Caco-2 (cell line): ENCODE results near the gene RASEF. TPM values are rescaled to one million over a fixed set of nuclear protein-coding genes. Genes with fewer than 3 reads are reported as not detected.

Experiments used
- BruUV-seq: library from RNA; stranded (reverse); fragments of 400-500 nt; replicated peaks from 2 replicates; lab custom pipeline; 2021; lab: Mats Ljungman, UMichigan
- CTCF ChIA-PET: fragments of 300-600 bp; sonication (Branson Sonifier 250); formaldehyde crosslinking; loops from one replicate; lab custom pipeline; 2022; ENCODE audit warnings: antibody characterized with exemption; lab: Charles Lee
- POLR2A ChIA-PET: fragments of 300-600 bp; sonication (Branson Sonifier 250); formaldehyde crosslinking; loops from one replicate; lab custom pipeline; 2022; ENCODE audit warnings: antibody characterized with exemption; lab: Charles Lee
- DNase-seq, 2 experiments: peaks; one replicate each; pipeline versions ENCODE4 v3.0.0 to v3.0.0-alpha.2; 2020 to 2022
- H3K27me3 ChIP-seq: replicated peaks from 2 replicates; pipeline ENCODE4 v1.6.0; 2011; ENCODE audit warnings: low read length; ENCODE audit not compliant: control insufficient read depth, insufficient read depth
- H3K36me3 ChIP-seq: 2 replicates; pipeline ENCODE4 v1.5.1; 2011; ENCODE audit warnings: low read length; ENCODE audit not compliant: control insufficient read depth, insufficient read depth
- H3K4me1 ChIP-seq: fragments of 250-450 bp; sonication (Bioruptor Pico); 2 replicates; pipeline ENCODE4 v1.5.1; 2020; ENCODE audit warnings: mild to moderate bottlenecking
- H3K4me3 ChIP-seq: 2 replicates; pipeline ENCODE4 v1.5.1; 2011; ENCODE audit warnings: low read depth, mild to moderate bottlenecking, control low read depth, low read length
- H3K9me3 ChIP-seq: fragments of 250-450 bp; sonication (Bioruptor Pico); 2 replicates; pipeline ENCODE4 v1.5.1; 2020; ENCODE audit warnings: mild to moderate bottlenecking, moderate library complexity
- H3K27ac Mint-ChIP-seq: one replicate; pipeline ENCODE4 v1.8.0; 2022; ENCODE audit warnings: mixed read lengths; ENCODE audit not compliant: unreplicated experiment
- H3K27me3 Mint-ChIP-seq: one replicate; pipeline ENCODE4 v1.8.0; 2022; ENCODE audit warnings: mixed read lengths; ENCODE audit not compliant: insufficient read depth, unreplicated experiment
- H3K36me3 Mint-ChIP-seq: one replicate; pipeline ENCODE4 v1.8.0; 2022; ENCODE audit warnings: mild to moderate bottlenecking, mixed read lengths; ENCODE audit not compliant: insufficient read depth, unreplicated experiment
- H3K4me1 Mint-ChIP-seq: one replicate; pipeline ENCODE4 v1.8.0; 2022; ENCODE audit warnings: low read depth, mixed read lengths; ENCODE audit not compliant: unreplicated experiment
- H3K4me3 Mint-ChIP-seq: one replicate; pipeline ENCODE4 v1.8.0; 2022; ENCODE audit warnings: mild to moderate bottlenecking, moderate library complexity, mixed read lengths; ENCODE audit not compliant: unreplicated experiment
- H3K9me3 Mint-ChIP-seq: one replicate; pipeline ENCODE4 v1.8.0; 2022; ENCODE audit warnings: mixed read lengths; ENCODE audit not compliant: unreplicated experiment
- intact Hi-C: fragments of 100-400 bp; cut with micrococcal nuclease; formaldehyde crosslinking; loops from one replicate; pipeline ENCODE4 v1.10.0; 2022; ENCODE audit not compliant: unreplicated experiment
- total RNA-seq: library from RNA; stranded (reverse); gene quantifications from 2 replicates; pipeline ENCODE4 v1.2.3, GENCODE V29; 2022
- TF ChIP-seq, protein P1 (sequence below), 2 experiments: fragments of 200-600 bp in 1 of 2; IDR thresholded peaks; 1 replicate in 1 of 2; 2 replicates in 1 of 2; pipeline versions ENCODE4 v1.5.1 to v1.8.0; 2011 to 2022; ENCODE audit warnings: antibody characterized with exemption in 1 of 2, control low read depth in 1 of 2, inconsistent platforms in 1 of 2, low read depth in 1 of 2, low read length in 1 of 2, mild to moderate bottlenecking in 1 of 2, moderate library complexity in 1 of 2; ENCODE audit not compliant: insufficient read depth in 1 of 2, severe bottlenecking in 1 of 2, unreplicated experiment in 1 of 2

Gene RASEF
- total RNA-seq, 1 experiment from 2014 or later: 0.32 TPM

DNA sequence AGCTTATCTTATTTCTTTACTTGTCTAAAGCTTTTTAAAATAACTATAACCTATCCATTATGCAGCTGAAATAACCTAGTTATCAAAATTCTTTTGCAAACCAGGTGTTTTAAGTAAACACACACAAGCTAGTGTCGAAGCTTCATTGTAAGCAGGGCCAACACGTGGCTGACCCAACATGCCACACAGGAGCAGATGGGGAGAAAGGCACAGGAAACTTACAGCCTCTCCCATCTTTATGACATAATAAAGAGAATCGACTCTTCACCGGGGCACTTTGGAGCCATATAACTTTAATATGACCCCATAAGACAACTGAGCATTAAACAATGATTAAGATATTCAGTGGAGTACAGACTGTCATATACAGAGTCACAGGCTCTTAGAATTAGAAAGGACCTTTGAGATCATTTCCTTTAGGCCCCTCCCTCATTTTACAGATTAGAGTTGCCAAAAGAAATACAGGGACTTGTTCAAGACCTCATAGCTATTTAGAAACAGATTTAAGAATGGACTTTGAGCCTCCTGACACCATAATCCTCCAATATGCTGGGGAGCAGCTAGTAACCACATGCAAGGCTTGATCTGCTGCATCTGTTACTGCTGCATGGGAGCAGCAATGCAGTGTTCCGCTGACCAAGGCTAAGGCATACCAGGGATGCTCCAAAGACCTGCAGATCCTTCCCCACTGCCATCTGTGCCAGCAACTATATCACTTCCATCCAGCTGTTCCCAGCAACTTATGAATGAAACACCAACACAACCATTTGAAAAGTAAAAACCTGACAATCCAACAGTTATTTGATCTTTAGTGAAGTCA lies 75.4 kb downstream of the RASEF start:
- H3K36me3 ChIP-seq: no peaks in the 10 kb centered on the region
- intact Hi-C loops: no loop called here
- ChIA-PET CTCF (no interaction called here), POLR2A (no interaction called here)
- no peak overlapping the region for H3K4me3 ChIP-seq
- DNase-seq: no peak
- H3K9me3 ChIP-seq: no peaks in the 10 kb centered on the region
- H3K4me1 ChIP-seq: no peaks in the 10 kb centered on the region
- no peaks in the 10 kb centered on the region for H3K36me3 Mint-ChIP-seq
- no peak overlapping the region for H3K4me3 Mint-ChIP-seq
- TF ChIP-seq, protein P1, sequence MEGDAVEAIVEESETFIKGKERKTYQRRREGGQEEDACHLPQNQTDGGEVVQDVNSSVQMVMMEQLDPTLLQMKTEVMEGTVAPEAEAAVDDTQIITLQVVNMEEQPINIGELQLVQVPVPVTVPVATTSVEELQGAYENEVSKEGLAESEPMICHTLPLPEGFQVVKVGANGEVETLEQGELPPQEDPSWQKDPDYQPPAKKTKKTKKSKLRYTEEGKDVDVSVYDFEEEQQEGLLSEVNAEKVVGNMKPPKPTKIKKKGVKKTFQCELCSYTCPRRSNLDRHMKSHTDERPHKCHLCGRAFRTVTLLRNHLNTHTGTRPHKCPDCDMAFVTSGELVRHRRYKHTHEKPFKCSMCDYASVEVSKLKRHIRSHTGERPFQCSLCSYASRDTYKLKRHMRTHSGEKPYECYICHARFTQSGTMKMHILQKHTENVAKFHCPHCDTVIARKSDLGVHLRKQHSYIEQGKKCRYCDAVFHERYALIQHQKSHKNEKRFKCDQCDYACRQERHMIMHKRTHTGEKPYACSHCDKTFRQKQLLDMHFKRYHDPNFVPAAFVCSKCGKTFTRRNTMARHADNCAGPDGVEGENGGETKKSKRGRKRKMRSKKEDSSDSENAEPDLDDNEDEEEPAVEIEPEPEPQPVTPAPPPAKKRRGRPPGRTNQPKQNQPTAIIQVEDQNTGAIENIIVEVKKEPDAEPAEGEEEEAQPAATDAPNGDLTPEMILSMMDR (IDR thresholded peaks at IDR 0.05; ENCODE audit: insufficient read depth in 1 of 2, low read depth in 1 of 2, low read length in 1 of 2, severe bottlenecking in 1 of 2, unreplicated experiment in 1 of 2): no peak
- no peaks in the 10 kb centered on the region for H3K27me3 ChIP-seq
- no peaks in the 10 kb centered on the region for H3K9me3 Mint-ChIP-seq
- H3K27ac Mint-ChIP-seq: no peak overlapping the region
- BruUV-seq: no TSS peak
- H3K4me1 Mint-ChIP-seq: no peaks in the 10 kb centered on the region
- H3K27me3 Mint-ChIP-seq: no peaks in the 10 kb centered on the region

DNA sequence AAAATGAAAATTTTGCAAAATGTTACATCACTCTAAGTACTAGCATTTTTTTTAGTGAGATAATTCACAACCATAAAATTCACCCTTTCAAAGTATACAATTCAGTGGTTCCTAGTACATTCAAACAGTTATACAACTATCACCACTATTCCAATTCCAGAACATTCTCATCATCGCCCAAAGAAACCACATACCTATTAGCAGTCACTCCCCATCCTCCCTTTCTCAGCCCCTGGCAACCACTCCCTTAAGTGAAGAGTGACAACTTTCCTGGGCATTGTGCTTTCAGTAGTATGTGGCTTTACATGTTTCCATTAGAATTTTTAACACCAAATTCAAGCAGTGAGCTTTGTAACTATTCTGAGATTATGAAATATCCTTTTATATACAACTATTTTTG lies 81.4 kb downstream of the RASEF start:
- Mint-ChIP-seq H3K36me3 (no peaks in the 10 kb centered on the region), H3K4me1 (no peaks in the 10 kb centered on the region), H3K9me3 (no peaks in the 10 kb centered on the region), H3K4me3 (no peak overlapping the region), H3K27me3 (no peaks in the 10 kb centered on the region), H3K27ac (no peak overlapping the region)
- TF ChIP-seq, protein P1 (IDR thresholded peaks at IDR 0.05; ENCODE audit: insufficient read depth in 1 of 2, low read depth in 1 of 2, low read length in 1 of 2, severe bottlenecking in 1 of 2, unreplicated experiment in 1 of 2): no peak
- Histone ChIP-seq H3K4me3 (no peak overlapping the region), H3K9me3 (no peaks in the 10 kb centered on the region), H3K4me1 (no peaks in the 10 kb centered on the region), H3K27me3 (no peaks in the 10 kb centered on the region), H3K36me3 (no peaks in the 10 kb centered on the region)
- intact Hi-C loops: no loop called here
- ChIA-PET POLR2A (no interaction called here), CTCF (no interaction called here)
- no TSS peak for BruUV-seq
- no peak for DNase-seq

DNA sequence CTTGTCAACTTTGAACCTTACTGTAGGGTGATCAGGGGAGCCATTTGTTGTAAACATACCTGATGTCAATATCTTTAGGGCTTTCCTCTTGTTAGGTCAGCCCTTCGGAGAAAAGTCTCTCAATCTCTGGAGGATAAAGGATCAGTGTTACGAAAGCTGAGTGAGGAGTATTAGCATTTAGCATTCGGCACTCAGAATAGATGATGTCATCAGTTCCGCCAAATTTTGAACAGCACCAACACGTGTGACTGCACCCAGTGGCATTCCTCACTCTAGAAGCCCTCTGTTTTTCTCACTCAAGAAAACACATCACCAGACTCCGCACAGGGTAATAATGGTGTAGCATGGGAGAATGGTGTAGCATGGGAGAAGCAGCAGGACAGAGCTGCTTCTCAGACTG lies 87.8 kb downstream of the RASEF start:
- no peaks in the 10 kb centered on the region for H3K4me1 ChIP-seq
- no TSS peak for BruUV-seq
- intact Hi-C loops: no loop called here
- no peak for DNase-seq
- H3K4me1 Mint-ChIP-seq: no peaks in the 10 kb centered on the region
- H3K36me3 ChIP-seq: no peaks in the 10 kb centered on the region
- ChIA-PET CTCF (no interaction called here), POLR2A (no interaction called here)
- H3K27me3 ChIP-seq: no peaks in the 10 kb centered on the region
- H3K9me3 Mint-ChIP-seq: peaks cover 9% of the 10 kb centered on the region
- H3K4me3 Mint-ChIP-seq: no peak overlapping the region
- H3K27me3 Mint-ChIP-seq: no peaks in the 10 kb centered on the region
- TF ChIP-seq, protein P1 (IDR thresholded peaks at IDR 0.05; ENCODE audit: insufficient read depth in 1 of 2, low read depth in 1 of 2, low read length in 1 of 2, severe bottlenecking in 1 of 2, unreplicated experiment in 1 of 2): no peak
- no peaks in the 10 kb centered on the region for H3K9me3 ChIP-seq
- no peaks in the 10 kb centered on the region for H3K36me3 Mint-ChIP-seq
- no peak overlapping the region for H3K27ac Mint-ChIP-seq
- no peak overlapping the region for H3K4me3 ChIP-seq
